ENCODE data around the gene CAMSAP2.
"Not testable (repeated sequence)": the region's sequence is repeated elsewhere in the genome, so short reads cannot be mapped to it uniquely, and the experiment has no call there.

The CAMSAP2 gene

DNA sequence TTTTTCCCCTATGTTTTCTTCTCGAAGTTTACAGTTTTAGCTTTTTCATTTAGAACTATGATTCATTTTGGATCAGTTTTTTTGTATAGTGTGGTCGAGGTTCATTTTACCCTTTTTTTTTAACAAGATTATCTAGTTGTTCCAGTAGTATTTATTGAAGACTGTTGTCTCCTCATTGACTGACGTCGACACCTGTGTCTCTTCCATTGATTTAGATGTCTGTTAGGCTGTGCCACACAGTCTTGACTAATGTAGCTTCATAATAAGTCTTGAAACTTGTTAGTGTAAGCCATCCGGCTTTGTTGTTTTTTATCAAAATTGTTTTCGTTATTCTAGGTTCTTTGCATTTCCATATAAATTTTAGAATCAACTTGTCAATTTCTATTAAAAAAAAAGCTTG, 45.2 kb downstream of the CAMSAP2 start:
- DNase-seq, result no peak

- no peak for DNase-seq
Measured at GRCh38 chr1:200784576-200784975, 45.9 kb downstream of the CAMSAP2 start.

DNA sequence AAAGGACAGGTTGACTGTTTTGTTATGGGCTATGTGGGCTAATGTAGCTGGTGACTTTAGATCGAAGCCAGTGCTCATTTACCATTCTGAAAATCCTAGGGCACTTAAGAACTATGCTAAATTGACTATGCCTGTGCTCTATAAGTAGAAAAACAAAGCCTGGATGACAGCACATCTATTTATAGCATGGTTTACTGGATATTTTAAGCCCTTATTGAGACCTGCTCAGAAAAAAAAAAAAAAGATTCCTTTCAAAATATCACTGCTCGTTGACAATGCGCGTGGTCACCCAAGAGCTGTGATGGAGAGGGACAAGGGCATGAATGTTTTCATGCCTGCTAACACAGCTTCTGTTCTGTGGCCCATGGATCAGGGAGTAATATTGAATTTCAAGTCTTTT, 48.1 kb downstream of the CAMSAP2 start:
- no peak for DNase-seq

DNA sequence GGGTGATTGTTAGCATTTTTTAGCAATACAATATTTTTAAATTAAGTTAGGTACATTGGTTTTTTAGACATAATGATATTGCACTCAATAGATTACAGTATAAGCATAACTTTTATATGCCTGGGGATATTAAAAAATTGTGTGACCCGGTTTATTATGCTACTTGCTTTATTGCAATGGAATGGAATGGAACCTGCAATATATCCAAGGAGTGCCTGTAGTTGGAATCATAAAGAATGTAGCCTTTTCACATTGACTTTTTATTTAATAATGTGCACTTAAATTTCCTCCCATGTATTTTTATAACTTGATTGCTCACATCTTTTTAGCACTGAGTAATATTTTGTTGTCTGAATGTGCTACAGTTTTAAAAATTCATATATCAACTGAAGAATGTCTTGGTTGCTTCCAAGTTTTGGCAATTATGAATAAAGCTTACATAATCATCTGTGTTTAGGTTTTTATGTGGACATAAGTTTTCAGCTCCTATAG, 49.2 kb downstream of the CAMSAP2 start:
- DNase-seq, result no peak

DNA sequence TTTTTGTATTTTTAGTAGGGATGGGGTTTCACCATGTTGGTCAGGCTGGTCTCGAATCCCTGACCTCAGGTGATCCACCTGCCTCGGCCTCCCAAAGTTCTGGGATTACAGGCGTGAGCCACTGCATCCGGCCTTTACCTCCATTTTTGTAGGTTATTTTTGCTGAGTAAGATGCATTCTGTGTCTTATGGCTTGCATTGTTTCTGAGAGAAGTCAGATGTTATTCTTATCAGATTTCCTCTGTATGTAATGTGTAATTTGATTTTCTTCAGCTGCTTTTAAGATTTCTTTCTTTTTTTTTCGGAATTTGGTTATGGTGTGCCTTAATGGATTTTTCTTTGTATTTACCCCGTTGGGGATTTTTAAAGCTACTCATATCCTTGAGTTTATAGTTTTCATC, 52.3 kb downstream of the CAMSAP2 start:
- DNase-seq, result not testable (repeated sequence)

DNA sequence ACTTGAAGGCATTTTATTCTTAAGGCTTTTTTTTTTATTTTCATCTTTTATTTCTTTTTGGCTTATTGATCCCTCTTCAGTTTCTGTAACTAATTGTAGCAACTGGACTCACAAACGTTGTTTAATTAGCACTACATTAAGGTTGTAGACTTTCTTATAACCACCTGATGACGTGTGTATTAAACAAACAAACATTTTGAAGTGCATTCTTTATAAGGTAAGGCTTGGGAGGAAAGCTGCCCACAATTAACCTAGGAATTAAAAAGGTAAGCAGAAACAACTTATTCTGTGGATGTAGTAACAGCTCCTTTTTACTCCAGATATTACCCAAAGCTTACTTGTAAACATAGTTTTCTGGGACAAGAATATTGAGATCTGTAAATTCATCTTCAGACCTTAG, 55.0 kb downstream of the CAMSAP2 start:
- DNase-seq, result no peak

- no peak for DNase-seq
Measured at GRCh38 chr1:200794506-200795065, 55.9 kb downstream of the CAMSAP2 start.

GRCh38 chr1:200795156-200795555, 56.5 kb downstream of the CAMSAP2 start:
- no peak for DNase-seq

- DNase-seq, result no peak
Measured at GRCh38 chr1:200802042-200802441, 63.3 kb downstream of the CAMSAP2 start.

GRCh38 chr1:200802865-200803512, 64.3 kb downstream of the CAMSAP2 start:
- peak; percentile 4 to 89 (median 52) for DNase-seq

GRCh38 chr1:200805719-200806118, 67.0 kb downstream of the CAMSAP2 start:
- DNase-seq, result no peak

- no peak for DNase-seq
Measured at GRCh38 chr1:200808846-200809245, 70.2 kb downstream of the CAMSAP2 start.

- DNase-seq, result no peak
Measured at GRCh38 chr1:200811704-200812103, 73.0 kb downstream of the CAMSAP2 start.

GRCh38 chr1:200816624-200817224, 78.0 kb downstream of the CAMSAP2 start:
- DNase-seq, result not testable (repeated sequence)

DNA sequence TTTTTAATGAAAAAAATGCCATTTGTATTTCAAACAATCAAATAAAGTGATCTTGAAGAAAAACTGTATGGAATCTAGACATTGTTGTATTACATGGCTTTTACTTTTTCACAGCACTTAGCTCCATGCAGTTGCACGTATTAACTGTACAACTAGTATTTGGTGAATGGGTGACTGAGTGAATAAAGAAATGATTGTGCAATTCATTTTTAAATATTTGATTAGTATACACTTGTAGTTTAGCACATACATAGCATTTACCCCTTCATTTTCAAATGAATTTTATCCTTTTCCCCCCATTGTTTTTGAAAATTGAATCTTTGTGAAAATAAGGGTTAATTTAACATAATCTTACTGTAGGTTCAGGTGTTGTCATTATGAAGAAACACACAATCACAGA, 79.6 kb downstream of the CAMSAP2 start:
- DNase-seq, result no peak

- no peak for DNase-seq
Measured at GRCh38 chr1:200819726-200820125, 81.0 kb downstream of the CAMSAP2 start.

DNA sequence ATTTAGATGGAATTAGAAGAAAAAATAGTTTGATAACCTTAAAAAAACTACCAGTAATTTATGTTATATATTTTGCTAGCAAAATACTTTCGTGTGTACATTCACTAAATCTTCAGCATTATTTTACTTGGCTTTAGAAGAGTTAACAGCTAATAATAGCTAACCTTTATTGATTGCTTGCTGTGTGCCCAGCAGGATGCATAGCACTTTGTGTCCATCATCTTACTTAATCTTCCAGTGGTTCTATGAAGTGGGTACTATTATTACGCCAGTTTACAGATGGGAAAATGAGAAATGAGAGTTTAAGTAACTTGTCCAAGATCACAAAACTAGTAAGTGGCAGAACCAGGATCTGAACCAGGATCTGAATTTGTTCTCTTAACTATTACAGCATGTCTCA, 92.4 kb downstream of the CAMSAP2 start:
- DNase-seq, result no peak

DNA sequence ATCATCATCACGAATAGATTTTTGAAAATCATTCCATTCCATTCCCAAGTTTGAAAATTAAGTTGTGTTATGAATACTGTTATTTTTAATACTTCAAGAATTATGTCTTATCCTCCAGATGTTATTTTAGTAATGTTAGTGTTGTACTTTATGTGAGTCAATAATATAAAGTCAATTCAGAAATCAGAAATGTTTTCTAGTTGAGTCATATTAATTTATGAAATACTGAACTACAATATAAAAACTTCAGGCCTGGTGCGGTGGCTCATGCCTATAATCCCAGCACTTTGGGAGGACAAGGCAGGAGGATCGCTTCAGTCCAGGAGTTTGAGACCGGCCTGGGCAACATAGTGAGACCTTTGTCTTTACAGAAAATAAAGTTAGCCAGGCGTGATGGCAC, 95.7 kb downstream of the CAMSAP2 start:
- no peak for DNase-seq

GRCh38 chr1:200836213-200836612, 97.5 kb downstream of the CAMSAP2 start:
- no peak for DNase-seq

- DNase-seq, result no peak
Measured at GRCh38 chr1:200837931-200838571, 99.4 kb downstream of the CAMSAP2 start.

DNA sequence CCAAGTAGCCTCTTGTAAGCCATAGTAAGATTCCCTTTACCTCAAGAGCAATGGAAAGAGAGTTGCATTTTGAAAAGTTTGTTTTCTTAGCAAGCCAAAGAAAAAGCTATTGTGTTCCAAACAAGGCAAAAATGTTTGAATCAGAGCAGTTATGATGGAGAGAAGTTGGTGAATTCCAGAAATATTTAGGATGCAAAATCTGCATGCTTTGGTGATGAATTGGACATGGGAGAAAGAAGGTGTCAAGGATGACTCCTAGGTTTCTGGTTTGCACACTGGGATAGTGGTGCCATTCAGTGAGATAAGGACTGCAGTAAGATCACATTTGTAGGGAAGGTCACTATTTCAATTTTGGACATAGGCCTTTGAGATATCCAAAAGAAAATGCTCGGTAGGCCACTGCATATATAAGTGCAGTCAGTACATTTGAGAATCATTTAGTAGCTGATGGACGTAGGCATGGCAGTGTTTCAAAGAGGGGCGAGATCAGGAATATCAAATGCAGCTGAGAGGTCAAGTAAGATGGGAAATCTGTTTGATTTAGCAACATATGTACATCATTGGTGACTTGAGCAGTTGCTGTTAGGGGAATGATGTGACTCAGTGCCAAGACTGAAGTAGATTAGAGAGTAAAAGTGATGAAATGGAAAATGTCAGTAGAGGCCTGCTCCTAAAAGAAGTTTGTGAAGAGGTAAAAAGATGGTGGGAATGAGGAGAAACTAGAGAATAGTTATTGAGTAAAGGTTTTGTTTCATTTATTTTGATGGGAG, 100.2 kb downstream of the CAMSAP2 start:
- no peak for DNase-seq

GRCh38 chr1:200845360-200845759, 106.7 kb downstream of the CAMSAP2 start:
- DNase-seq, result no peak

Measured in nucleus accumbens (tissue), 56 donors.